GM23338 (cell line): ENCODE data around the gene PPFIBP1. TPM values are rescaled to one million over a fixed set of nuclear protein-coding genes. Genes with fewer than 3 reads are reported as not detected.
A peak's percentile ranks its signal among the peaks of the same experiment; 100 is the strongest.

ENCODE experiments used
- ATAC-seq: fragments of 200-7000 bp; cut with Tn5 transposase; 3 replicates; pipeline ENCODE4 v1.9.1; 2020
- DNase-seq: peaks from one replicate; pipeline ENCODE4 v3.0.0-alpha.2; 2015; ENCODE audit warnings: low spot score
- H2AFZ ChIP-seq: fragments of 200-600 bp; sonication (generic); 2 replicates; pipeline ENCODE4 v1.8.0; 2016; ENCODE audit warnings: antibody characterized with exemption, mild to moderate bottlenecking, moderate library complexity
- H3F3A ChIP-seq: fragments of 200-600 bp; sonication (generic); replicated peaks from 2 replicates; pipeline ENCODE4 v1.8.0; 2017; ENCODE audit warnings: antibody characterized with exemption, mixed run types, low read depth
- H3K27ac ChIP-seq: fragments of 200-600 bp; sonication (generic); 2 replicates; pipeline ENCODE4 v1.6.1; 2016; ENCODE audit warnings: low read depth
- H3K27me3 ChIP-seq: fragments of 200-600 bp; sonication (generic); 2 replicates; pipeline ENCODE4 v1.8.0; 2016; ENCODE audit warnings: mild to moderate bottlenecking, mixed run types, moderate library complexity; ENCODE audit not compliant: insufficient read depth
- H3K36me3 ChIP-seq: fragments of 200-600 bp; sonication (generic); 2 replicates; pipeline ENCODE4 v1.8.0; 2016; ENCODE audit warnings: mild to moderate bottlenecking; ENCODE audit not compliant: insufficient read depth
- H3K4me1 ChIP-seq: fragments of 200-600 bp; sonication (generic); 2 replicates; pipeline ENCODE4 v1.8.0; 2016; ENCODE audit warnings: mild to moderate bottlenecking, moderate library complexity; ENCODE audit not compliant: insufficient read depth
- H3K4me2 ChIP-seq: fragments of 200-600 bp; sonication (generic); 2 replicates; pipeline ENCODE4 v1.7.1; 2017; ENCODE audit warnings: mixed run types
- H3K4me3 ChIP-seq: fragments of 200-600 bp; sonication (generic); 2 replicates; pipeline ENCODE4 v1.6.1; 2016; ENCODE audit warnings: mixed run types
- H3K79me2 ChIP-seq: fragments of 200-600 bp; sonication (generic); replicated peaks from 2 replicates; pipeline ENCODE4 v1.8.0; 2017; ENCODE audit warnings: mild to moderate bottlenecking; ENCODE audit not compliant: insufficient read depth
- H3K9me2 ChIP-seq: fragments of 200-600 bp; sonication (generic); 2 replicates; pipeline ENCODE4 v1.8.0; 2017; ENCODE audit not compliant: insufficient read depth
- H4K20me1 ChIP-seq: fragments of 200-600 bp; sonication (generic); replicated peaks from 2 replicates; pipeline ENCODE4 v1.8.0; 2017; ENCODE audit warnings: mild to moderate bottlenecking; ENCODE audit not compliant: insufficient read depth
- H3K27ac Mint-ChIP-seq: 2 replicates; pipeline ENCODE4 v1.8.0; 2020; ENCODE audit warnings: inconsistent platforms, mild to moderate bottlenecking, moderate library complexity, mixed read lengths
- H3K27me3 Mint-ChIP-seq: 3 replicates; pipeline ENCODE4 v1.8.0; 2022; ENCODE audit warnings: low read depth, mild to moderate bottlenecking, moderate library complexity, mixed read lengths, inconsistent platforms; ENCODE audit not compliant: insufficient read depth, poor library complexity
- H3K36me3 Mint-ChIP-seq: 3 replicates; pipeline ENCODE4 v1.8.0; 2021; ENCODE audit warnings: low read depth, mild to moderate bottlenecking, inconsistent platforms, moderate library complexity, mixed read lengths
- H3K4me1 Mint-ChIP-seq: 3 replicates; pipeline ENCODE4 v1.8.0; 2020; ENCODE audit warnings: mild to moderate bottlenecking, inconsistent platforms, mixed read lengths
- H3K4me3 Mint-ChIP-seq: 3 replicates; pipeline ENCODE4 v1.8.0; 2021; ENCODE audit warnings: moderate library complexity, mild to moderate bottlenecking, inconsistent platforms, mixed read lengths
- H3K9me3 Mint-ChIP-seq: 3 replicates; pipeline ENCODE4 v1.8.0; 2020; ENCODE audit warnings: moderate library complexity, mild to moderate bottlenecking, inconsistent platforms, mixed read lengths
- CREB1 ChIP-seq: fragments of 250-450 bp; sonication (Bioruptor Pico); IDR thresholded peaks from 2 replicates; pipeline ENCODE4 v1.5.0; 2020; ENCODE audit warnings: low read depth, mild to moderate bottlenecking, moderate library complexity
- EZH2 ChIP-seq: fragments of 200-600 bp; sonication (generic); IDR thresholded peaks from one replicate; pipeline ENCODE4 v1.8.0; 2017; ENCODE audit warnings: antibody characterized with exemption, mild to moderate bottlenecking, low read depth; ENCODE audit not compliant: unreplicated experiment
- EZH2phosphoT487 ChIP-seq: fragments of 200-600 bp; sonication (generic); IDR thresholded peaks from one replicate; pipeline ENCODE4 v1.8.1; 2018; ENCODE audit warnings: antibody characterized with exemption; ENCODE audit not compliant: unreplicated experiment
- JUNB ChIP-seq: IDR thresholded peaks from one replicate; pipeline ENCODE4 v1.6.1; 2016; ENCODE audit warnings: antibody characterized with exemption; ENCODE audit not compliant: unreplicated experiment
- NANOG ChIP-seq: IDR thresholded peaks from 2 replicates; pipeline ENCODE4 v1.6.1; 2016; ENCODE audit warnings: antibody characterized with exemption, borderline replicate concordance
- POLR2AphosphoS5 ChIP-seq: IDR thresholded peaks from 2 replicates; pipeline ENCODE4 v1.6.1; 2016; ENCODE audit warnings: antibody characterized with exemption, low read depth
- REST ChIP-seq: IDR thresholded peaks from one replicate; pipeline ENCODE4 v1.6.1; 2018; ENCODE audit warnings: antibody characterized with exemption; ENCODE audit not compliant: unreplicated experiment
- STAT1 ChIP-seq: IDR thresholded peaks from one replicate; pipeline ENCODE4 v1.6.1; 2016; ENCODE audit warnings: antibody characterized with exemption; ENCODE audit not compliant: unreplicated experiment
- ZNF114 ChIP-seq: fragments of 250-450 bp; sonication (Bioruptor Pico); IDR thresholded peaks from 2 replicates; pipeline ENCODE4 v1.5.0; 2020; ENCODE audit warnings: mild to moderate bottlenecking, moderate library complexity
- ZNF331 ChIP-seq: fragments of 250-450 bp; sonication (Bioruptor Pico); IDR thresholded peaks from 2 replicates; pipeline ENCODE4 v1.5.0; 2020; ENCODE audit warnings: low read depth, mild to moderate bottlenecking, moderate library complexity
- ZNF462 ChIP-seq: fragments of 250-450 bp; sonication (Bioruptor Pico); IDR thresholded peaks from 2 replicates; pipeline ENCODE4 v1.5.0; 2020; ENCODE audit warnings: mild to moderate bottlenecking, moderate library complexity
- long read RNA-seq: library from polyadenylated mRNA; unstranded; transcript quantifications from one replicate; pipeline ENCODE4 v2.0.0, GENCODE V29; 2020; ENCODE audit not compliant: unreplicated experiment
- polyA plus RNA-seq: library from polyadenylated mRNA; unstranded; fragments of >200 nt; fragmentation: Nextera tagmentation; extraction: Ambion mirVana; gene quantifications from 2 replicates; pipeline ENCODE4 v1.2.1, GENCODE V29; 2016
- total RNA-seq: library from RNA; depleted of rRNA; stranded (reverse); fragments of >200 nt; shearing (Covaris generic); gene quantifications from 2 replicates; pipeline ENCODE4 v1.2.3, GENCODE V29; 2014; rRNA removed

The PPFIBP1 gene
- total RNA-seq, result 27.0 and 33.2 TPM in 2 replicates
- polyA plus RNA-seq, result 38.9 and 41.9 TPM in 2 replicates
- long read RNA-seq, partial matches to known transcripts, result 13 of 20 reads
- long read RNA-seq, other reads (novel, unspliced or antisense), result 5 of 20 reads

GRCh38 chr12:27523642-27524493 is at the start of gene PPFIBP1:
TSS of gene PPFIBP1 (plus strand) at chr12:27524206. CDS start at chr12:27633397, 109,191 bp downstream.
- TF ChIP-seq ZNF114 (CRISPR knock-in tag), result no peak
- TF ChIP-seq NANOG, result no peak
- TF ChIP-seq STAT1, result no peak
- peak; percentile 82 for TF ChIP-seq CREB1 (CRISPR knock-in tag)
- no peak for TF ChIP-seq ZNF331 (CRISPR knock-in tag)
- TF ChIP-seq POLR2AphosphoS5, result peak; percentile 83
- no peak for TF ChIP-seq REST
- peak; percentile 90 for ATAC-seq
- peaks cover 48% of the 10 kb centered on the region for H3K4me1 Mint-ChIP-seq

GRCh38 chr12:27474344-27474743 is 49.7 kb upstream of the PPFIBP1 start:
- Histone ChIP-seq H3K9me2 (peaks cover 4% of the 10 kb centered on the region; the same call in 1 of the 2 replicates), H3F3A (no peaks in the 10 kb centered on the region), H3K36me3 (no peaks in the 10 kb centered on the region), H2AFZ (no peak overlapping the region), H3K4me2 (no peak overlapping the region), H3K79me2 (no peaks in the 10 kb centered on the region), H4K20me1 (no peaks in the 10 kb centered on the region), H3K4me3 (no peak overlapping the region), H3K4me1 (no peaks in the 10 kb centered on the region), H3K27me3 (no peaks in the 10 kb centered on the region), H3K27ac (no peak overlapping the region)
- Mint-ChIP-seq H3K9me3 (peaks cover 27% of the 10 kb centered on the region), H3K27ac (no peak overlapping the region), H3K36me3 (peaks cover 18% of the 10 kb centered on the region), H3K27me3 (peaks cover 4% of the 10 kb centered on the region), H3K4me3 (no peak overlapping the region), H3K4me1 (no peaks in the 10 kb centered on the region)
- ATAC-seq (no peak), DNase-seq (no peak)
- TF ChIP-seq EZH2phosphoT487 (no peak), EZH2 (no peak), JUNB (no peak), NANOG (no peak), ZNF331 (CRISPR knock-in tag) (no peak), ZNF462 (CRISPR knock-in tag) (no peak), CREB1 (CRISPR knock-in tag) (no peak)

More at GRCh38 chr12:27523642-27524493, at the start of gene PPFIBP1:
- H2AFZ ChIP-seq, result no peak within 1 kb of the TSS
- no peaks in the 10 kb centered on the region for H3K36me3 ChIP-seq
- H3K4me3 ChIP-seq, result peak within 1 kb of the TSS; percentile 56
- peaks cover 4% of the 10 kb centered on the region for H3K27me3 Mint-ChIP-seq
- peak within 1 kb of the TSS; percentile 96 for H3K27ac Mint-ChIP-seq
- H4K20me1 ChIP-seq, result peaks cover 4% of the 10 kb centered on the region
- DNase-seq, result peak; percentile 98
- H3F3A ChIP-seq, result no peaks in the 10 kb centered on the region
- H3K9me3 Mint-ChIP-seq, result no peaks in the 10 kb centered on the region
- H3K79me2 ChIP-seq, result peaks cover 37% of the 10 kb centered on the region
- peaks cover 40% of the 10 kb centered on the region for H3K4me1 ChIP-seq
- no peaks in the 10 kb centered on the region for H3K36me3 Mint-ChIP-seq
- peak within 1 kb of the TSS; percentile 83 for H3K4me2 ChIP-seq
- H3K27me3 ChIP-seq, result peaks cover 12% of the 10 kb centered on the region
- H3K27ac ChIP-seq, result peak within 1 kb of the TSS; percentile 93
- H3K4me3 Mint-ChIP-seq, result peak within 1 kb of the TSS; percentile 75
- no peaks in the 10 kb centered on the region for H3K9me2 ChIP-seq
